A549 (cell line): Measurements from ENCODE around the gene NOD2. TPM values are rescaled to one million over a fixed set of nuclear protein-coding genes. Genes with fewer than 3 reads are reported as not detected.

Experiments used
- ATAC-seq, 2 experiments: fragments of 200-7000 bp in 1 of 2; fragments of >200 bp in 1 of 2; cut with Nextera tagmentation in 1 of 2; cut with Tn5 transposase in 1 of 2; 3 replicates each; pipeline versions ENCODE4 v1.8.0 to v1.9.1; 2018 to 2020; ENCODE audit warnings: mild to moderate bottlenecking in 1 of 2, moderate library complexity in 1 of 2
- CTCF ChIA-PET: fragments of 300-600 bp; sonication (Branson Sonifier 250); formaldehyde crosslinking; extraction: SDS; loops from one replicate; lab custom pipeline; 2021; ENCODE audit warnings: antibody characterized with exemption, inconsistent platforms; lab: Yijun Ruan, JAX
- POLR2A ChIA-PET: fragments of 350-600 bp; formaldehyde crosslinking; extraction: SDS; loops from one replicate; lab custom pipeline; 2021; ENCODE audit warnings: antibody characterized with exemption, inconsistent platforms; lab: Yijun Ruan, JAX
- DNase-seq, 2 experiments: peaks; one replicate each; pipeline versions ENCODE4 v3.0.0 to v3.0.0-alpha.2; 2011 to 2016; ENCODE audit warnings: low read depth in 1 of 2, low spot score in 1 of 2
- FAIRE-seq: peaks from 2 replicates; lab custom pipeline; 2011; peaks lifted over from hg19 to GRCh38; lab: Jason Lieb, UNC
- H3K27ac ChIP-seq, 2 experiments: fragments of >200 bp; sonication (Bioruptor Twin); formaldehyde crosslinking; 3 replicates each; pipeline ENCODE4 v1.5.1; 2016 to 2017
- H3K4me1 ChIP-seq: fragments of >200 bp; sonication (Bioruptor Twin); formaldehyde crosslinking; 3 replicates; pipeline ENCODE4 v1.6.1; 2016
- H3K4me2 ChIP-seq: fragments of >200 bp; sonication (Bioruptor Twin); formaldehyde crosslinking; 3 replicates; pipeline ENCODE4 v1.6.1; 2016
- H3K4me3 ChIP-seq: fragments of >200 bp; sonication (Bioruptor Twin); formaldehyde crosslinking; 3 replicates; pipeline ENCODE4 v1.5.1; 2016
- H3K9me3 ChIP-seq: fragments of >200 bp; sonication (Bioruptor Twin); formaldehyde crosslinking; 3 replicates; pipeline ENCODE4 v1.6.1; 2016
- CHD2 ChIP-seq: fragments of 150-350 bp; IDR thresholded peaks from 2 replicates; pipeline ENCODE4 v1.6.1; 2014; ENCODE audit warnings: low read length; ENCODE audit not compliant: partially characterized antibody
- CHD4 ChIP-seq: fragments of 200-600 bp; sonication (generic); IDR thresholded peaks from 2 replicates; pipeline ENCODE4 v1.6.1; 2016; ENCODE audit warnings: antibody characterized with exemption, mild to moderate bottlenecking, borderline replicate concordance
- CTCF ChIP-seq: fragments of >200 bp; sonication (Bioruptor Twin); formaldehyde crosslinking; IDR thresholded peaks from 3 replicates; pipeline ENCODE4 v1.5.1; 2016
- E2F6 ChIP-seq: IDR thresholded peaks from 2 replicates; pipeline ENCODE4 v1.6.1; 2012; ENCODE audit warnings: low read depth, borderline replicate concordance
- HDAC2 ChIP-seq: fragments of 200-600 bp; sonication (generic); IDR thresholded peaks from 2 replicates; pipeline ENCODE4 v1.6.1; 2016
- HES2 ChIP-seq: fragments of >200 bp; sonication (Bioruptor Twin); formaldehyde crosslinking; IDR thresholded peaks from 2 replicates; pipeline ENCODE4 v1.6.1; 2016
- HOXA7 ChIP-seq: fragments of 250-450 bp; sonication (Bioruptor Pico); IDR thresholded peaks from 2 replicates; pipeline ENCODE4 v1.5.0; 2020; ENCODE audit warnings: mild to moderate bottlenecking, moderate library complexity
- HOXB13 ChIP-seq: fragments of 250-450 bp; sonication (Bioruptor Pico); IDR thresholded peaks from 2 replicates; pipeline ENCODE4 v1.5.0; 2020; ENCODE audit warnings: low read depth, mild to moderate bottlenecking, moderate library complexity
- JUNB ChIP-seq: fragments of >200 bp; sonication (Bioruptor Twin); formaldehyde crosslinking; IDR thresholded peaks from 2 replicates; pipeline ENCODE4 v1.6.1; 2016
- NFE2L2 ChIP-seq: fragments of 150-350 bp; conservative IDR thresholded peaks from 2 replicates; pipeline ENCODE4 v1.6.1; 2014; ENCODE audit warnings: low read length
- NPAS2 ChIP-seq: fragments of 250-450 bp; sonication (Bioruptor Pico); IDR thresholded peaks from 2 replicates; pipeline ENCODE4 v1.8.0; 2022; ENCODE audit warnings: mild to moderate bottlenecking, moderate library complexity, borderline replicate concordance
- PHF8 ChIP-seq: fragments of 200-600 bp; sonication (generic); IDR thresholded peaks from 2 replicates; pipeline ENCODE4 v1.6.1; 2016; ENCODE audit warnings: low read depth, mild to moderate bottlenecking, antibody characterized with exemption, moderate library complexity, borderline replicate concordance
- POLR2AphosphoS2 ChIP-seq: conservative IDR thresholded peaks from 2 replicates; pipeline ENCODE4 v1.6.1; 2012; ENCODE audit warnings: low read length, improper control_type of control experiment, inconsistent platforms
- RAD21 ChIP-seq, 2 experiments: fragments of >200 bp in 1 of 2; sonication (Bioruptor Twin) in 1 of 2; formaldehyde crosslinking in 1 of 2; IDR thresholded peaks in 1 of 2; conservative IDR thresholded peaks in 1 of 2; 2 replicates in 1 of 2; 3 replicates in 1 of 2; pipeline ENCODE4 v1.6.1; 2012 to 2018; ENCODE audit warnings: inconsistent platforms in 1 of 2
- RARB ChIP-seq: fragments of 250-450 bp; sonication (Bioruptor Pico); IDR thresholded peaks from 2 replicates; pipeline ENCODE4 v1.8.0; 2021; ENCODE audit warnings: mild to moderate bottlenecking, moderate library complexity
- REST ChIP-seq: fragments of 200-600 bp; sonication (generic); IDR thresholded peaks from 2 replicates; pipeline ENCODE4 v1.6.1; 2016; ENCODE audit warnings: antibody characterized with exemption, mild to moderate bottlenecking, moderate library complexity
- SREBF2 ChIP-seq: fragments of 450-650 bp; IDR thresholded peaks from 2 replicates; pipeline ENCODE4 v1.6.1; 2014; ENCODE audit warnings: mild to moderate bottlenecking, moderate library complexity
- TP53 ChIP-seq: fragments of 250-450 bp; sonication (Bioruptor Pico); IDR thresholded peaks from 2 replicates; pipeline ENCODE4 v1.5.0; 2021; ENCODE audit warnings: mild to moderate bottlenecking, moderate library complexity
- ZNF302 ChIP-seq: fragments of 250-450 bp; sonication (Bioruptor Pico); IDR thresholded peaks from 2 replicates; pipeline ENCODE4 v1.9.0; 2021; ENCODE audit warnings: inconsistent platforms, mild to moderate bottlenecking, moderate library complexity
- WGBS: methylation state at CpG from one replicate; pipeline ENCODE4 v1.1.6; 2017; ENCODE audit errors: missing lambda C conversion rate; 5-methylcytosine and 5-hydroxymethylcytosine counted together
- polyA plus RNA-seq, 4 experiments: library from polyadenylated mRNA; depleted of rRNA in 3 of 4; stranded (reverse); fragments of >200 nt; fragmentation: RNase III in 1 of 4; extraction: RNeasy Plus Mini Kit Qiagen cat#74134 plus additional on column Dnase treatment in 1 of 4; gene quantifications; 2 replicates in 3 of 4; 3 replicates in 1 of 4; pipeline ENCODE4 v1.2.3, GENCODE V29; 2011 to 2017

Gene NOD2
- polyA plus RNA-seq, 2 of the 4 experiments (the other 2 are of a cell fraction), result not detected

GRCh38 chr16:50684823-50685461, 8.5 kb upstream of the NOD2 start (continued):
- TF ChIP-seq HOXB13 (CRISPR knock-in tag), result no peak
- no peak for TF ChIP-seq PHF8
- no peak for TF ChIP-seq HOXA7 (CRISPR knock-in tag)
- TF ChIP-seq ZNF302 (CRISPR knock-in tag), result no peak
- TF ChIP-seq POLR2AphosphoS2, result no peak

GRCh38 chr16:50685462-50686063, 7.8 kb upstream of the NOD2 start:
- Histone ChIP-seq H3K4me2 (no peak overlapping the region), H3K9me3 (no peaks in the 10 kb centered on the region), H3K4me1 (no peaks in the 10 kb centered on the region), H3K27ac (no peak overlapping the region), H3K4me3 (no peak overlapping the region)
- FAIRE-seq (no peak), ATAC-seq (no peak), DNase-seq (no peak)
- TF ChIP-seq E2F6 (no peak), JUNB (no peak), SREBF2 (no peak), POLR2AphosphoS2 (no peak), NPAS2 (no peak), CHD4 (no peak), RAD21 (conservative IDR thresholded peaks at IDR 0.05 in 1 of 2, IDR thresholded peaks at IDR 0.05 in 1 of 2) (no peak), HOXA7 (CRISPR knock-in tag) (no peak), NFE2L2 (no peak), CTCF (no peak), REST (no peak), CHD2 (no peak), HES2 (no peak), TP53 (CRISPR knock-in tag) (no peak), HOXB13 (CRISPR knock-in tag) (no peak), RARB (CRISPR knock-in tag) (no peak), HDAC2 (no peak)
- ChIA-PET POLR2A (no interaction called here), CTCF (interaction anchor here (0.8 to 3.0 kb wide), 2 partner anchors 8 to 20 kb away, joined by 3 to 14 read pairs; no protein-coding TSS in a partner anchor)
- 47% methylated on average over 8 of the region's 8 CpGs for WGBS
